ENCODE data around the gene ABCA4. TPM values are rescaled to one million over a fixed set of nuclear protein-coding genes. Genes with fewer than 3 reads are reported as not detected.
"Not testable (repeated sequence)": the region's sequence is repeated elsewhere in the genome, so short reads cannot be mapped to it uniquely, and the experiment has no call there.

The ABCA4 gene
- total and polyA plus RNA-seq, 2 donors (not counting 3 experiments of a cell fraction or from before 2014, with no cell fraction given) = 2.3 to 4.9 TPM

DNA sequence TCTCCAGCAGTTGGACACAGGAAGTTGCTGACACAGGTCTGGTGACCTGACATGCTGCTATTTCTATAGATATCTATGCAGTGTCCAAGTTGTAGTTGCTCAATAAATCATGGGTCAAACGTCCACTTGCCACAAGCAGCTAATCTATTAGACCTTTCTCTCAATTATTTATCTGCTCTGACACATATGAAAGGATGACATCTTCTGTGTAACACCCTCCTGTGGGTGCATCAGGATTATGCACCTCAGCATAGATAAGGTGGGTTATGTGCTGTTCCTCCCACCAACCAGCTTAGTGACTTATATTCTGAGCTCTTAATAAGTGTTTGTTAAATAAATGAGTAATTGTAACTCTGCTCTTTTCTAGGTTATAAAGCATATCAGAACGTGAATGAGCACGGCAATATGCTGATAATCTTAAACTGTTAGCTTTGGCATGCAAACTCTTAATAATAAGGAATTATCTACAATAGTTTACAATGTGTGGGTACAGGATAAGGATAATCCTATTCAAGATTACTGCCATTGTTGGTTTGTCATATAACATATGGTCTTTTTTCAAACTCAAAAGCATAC, 121.0 kb downstream of the ABCA4 start:
- Histone ChIP-seq H3K27ac (ENCODE audit: insufficient read depth, low read depth, low read length) (no peak overlapping the region), H3K4me1 (ENCODE audit: control insufficient read depth, extremely low read depth, insufficient read depth, low read length) (no peaks in the 10 kb centered on the region), H3K9me1 (replicated peaks; ENCODE audit: control insufficient read depth, extremely low read depth, insufficient read depth, low read length) (no peaks in the 10 kb centered on the region), H3K9ac (replicated peaks; ENCODE audit: extremely low read depth, insufficient read depth, low read length) (no peak overlapping the region), H3K79me2 (ENCODE audit: control insufficient read depth, insufficient read depth, low read length) (no peaks in the 10 kb centered on the region), H3K9me3 (replicated peaks; ENCODE audit: control insufficient read depth, insufficient read depth, low read length) (no peaks in the 10 kb centered on the region), H4K20me1 (replicated peaks; ENCODE audit: control insufficient read depth, extremely low read depth, insufficient read depth, low read length) (no peaks in the 10 kb centered on the region), H3K27me3 (ENCODE audit: control insufficient read depth in 2 of 2, insufficient read depth in 2 of 2, low read length in 2 of 2) (peaks cover 7 to 11% of the 10 kb centered on the region in 2 experiments), H3K4me2 (ENCODE audit: insufficient read depth, low read length) (no peak overlapping the region), H2AFZ (ENCODE audit: low read depth, low read length) (no peak overlapping the region), H3K36me3 (ENCODE audit: control insufficient read depth in 2 of 2, extremely low read depth in 1 of 2, insufficient read depth in 2 of 2, low read length in 2 of 2) (no peaks in the 10 kb centered on the region), H3K4me3 (replicated peaks in 1 of 3; ENCODE audit: insufficient read depth in 1 of 3, low read depth in 1 of 3, low read length in 3 of 3) (no peak overlapping the region)
- TF ChIP-seq FOS (IDR thresholded peaks at IDR 0.05; ENCODE audit: borderline replicate concordance, insufficient read depth, low read length) (no peak), JUN (IDR thresholded peaks at IDR 0.05; ENCODE audit: borderline replicate concordance, insufficient read depth, insufficient read length, low read depth) (no peak), POLR2AphosphoS5 (IDR thresholded peaks at IDR 0.05; ENCODE audit: insufficient read depth, low read depth, low read length) (no peak), POLR2A (IDR thresholded peaks at IDR 0.05; ENCODE audit: low read depth, low read length) (no peak), MYC (IDR thresholded peaks at IDR 0.05; ENCODE audit: low read depth, low read length) (no peak), EZH2 (IDR thresholded peaks at IDR 0.05; ENCODE audit: borderline replicate concordance, low read depth, low read length, severe bottlenecking) (no peak), GATA2 (IDR thresholded peaks at IDR 0.05; ENCODE audit: insufficient read depth, insufficient read length, low read depth, low read length) (no peak)
- TF ChIP-seq, protein P1, sequence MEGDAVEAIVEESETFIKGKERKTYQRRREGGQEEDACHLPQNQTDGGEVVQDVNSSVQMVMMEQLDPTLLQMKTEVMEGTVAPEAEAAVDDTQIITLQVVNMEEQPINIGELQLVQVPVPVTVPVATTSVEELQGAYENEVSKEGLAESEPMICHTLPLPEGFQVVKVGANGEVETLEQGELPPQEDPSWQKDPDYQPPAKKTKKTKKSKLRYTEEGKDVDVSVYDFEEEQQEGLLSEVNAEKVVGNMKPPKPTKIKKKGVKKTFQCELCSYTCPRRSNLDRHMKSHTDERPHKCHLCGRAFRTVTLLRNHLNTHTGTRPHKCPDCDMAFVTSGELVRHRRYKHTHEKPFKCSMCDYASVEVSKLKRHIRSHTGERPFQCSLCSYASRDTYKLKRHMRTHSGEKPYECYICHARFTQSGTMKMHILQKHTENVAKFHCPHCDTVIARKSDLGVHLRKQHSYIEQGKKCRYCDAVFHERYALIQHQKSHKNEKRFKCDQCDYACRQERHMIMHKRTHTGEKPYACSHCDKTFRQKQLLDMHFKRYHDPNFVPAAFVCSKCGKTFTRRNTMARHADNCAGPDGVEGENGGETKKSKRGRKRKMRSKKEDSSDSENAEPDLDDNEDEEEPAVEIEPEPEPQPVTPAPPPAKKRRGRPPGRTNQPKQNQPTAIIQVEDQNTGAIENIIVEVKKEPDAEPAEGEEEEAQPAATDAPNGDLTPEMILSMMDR (IDR thresholded peaks at IDR 0.05; ENCODE audit: extremely low read depth in 1 of 2, insufficient read depth in 1 of 2, low read depth in 1 of 2, low read length in 2 of 2) = no peak
- TF ChIP-seq, protein P2, sequence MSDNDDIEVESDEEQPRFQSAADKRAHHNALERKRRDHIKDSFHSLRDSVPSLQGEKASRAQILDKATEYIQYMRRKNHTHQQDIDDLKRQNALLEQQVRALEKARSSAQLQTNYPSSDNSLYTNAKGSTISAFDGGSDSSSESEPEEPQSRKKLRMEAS (IDR thresholded peaks at IDR 0.05; ENCODE audit: insufficient read depth, insufficient read length) = no peak
- dilution Hi-C loops (cut with MboI; ENCODE audit: extremely low pct_ligation_motif_present, low sequenced_read_pairs) (loop anchor here (25.0 kb wide), 1 partner anchor 362 kb away; no protein-coding TSS in a partner anchor), intact Hi-C loops (cut with micrococcal nuclease) (no loop called here)
- BruUV-seq (replicated peaks) = no TSS peak
- DNase-seq (ENCODE audit: low read depth, low spot score) (no peak), FAIRE-seq (no peak)
- ChIA-PET POLR2A (no interaction called here), CTCF (interaction anchor here (1.2 to 1.3 kb wide), 2 partner anchors 9 to 26 kb away, joined by 6 read pairs; no protein-coding TSS in a partner anchor)

DNA sequence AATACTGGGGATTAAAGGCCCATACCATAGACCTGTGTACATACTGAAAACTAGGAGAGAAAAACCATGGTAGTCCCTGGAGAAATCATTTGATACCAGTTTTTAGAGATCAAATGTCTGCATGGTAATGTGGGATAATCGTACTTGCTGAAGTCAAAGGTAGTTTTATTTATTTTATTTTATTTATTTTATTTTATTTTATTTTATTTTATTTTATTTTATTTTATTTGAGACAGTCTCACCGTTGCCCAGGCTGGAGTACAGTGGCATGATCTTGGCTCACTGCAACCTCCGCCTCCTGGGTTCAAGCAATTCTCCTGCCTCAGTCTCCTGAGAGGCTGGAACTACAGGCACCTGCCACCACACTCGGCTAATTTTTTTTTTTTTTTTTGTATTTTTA, 122.4 kb downstream of the ABCA4 start:
- CTCF ChIA-PET; FAIRE-seq; BruUV-seq (replicated peaks); H3K9me1 ChIP-seq (replicated peaks; ENCODE audit: control insufficient read depth, extremely low read depth, insufficient read depth, low read length); H3K9ac ChIP-seq (replicated peaks; ENCODE audit: extremely low read depth, insufficient read depth, low read length); H3K4me2 ChIP-seq (ENCODE audit: insufficient read depth, low read length); intact Hi-C loops (cut with micrococcal nuclease); H3K4me1 ChIP-seq (ENCODE audit: control insufficient read depth, extremely low read depth, insufficient read depth, low read length); DNase-seq (ENCODE audit: low read depth, low spot score); dilution Hi-C loops (cut with MboI; ENCODE audit: extremely low pct_ligation_motif_present, low sequenced_read_pairs); H3K79me2 ChIP-seq (ENCODE audit: control insufficient read depth, insufficient read depth, low read length); H3K4me3 ChIP-seq (replicated peaks in 1 of 3; ENCODE audit: insufficient read depth in 1 of 3, low read depth in 1 of 3, low read length in 3 of 3); POLR2A ChIA-PET; H3K36me3 ChIP-seq (ENCODE audit: control insufficient read depth in 2 of 2, extremely low read depth in 1 of 2, insufficient read depth in 2 of 2, low read length in 2 of 2); H4K20me1 ChIP-seq (replicated peaks; ENCODE audit: control insufficient read depth, extremely low read depth, insufficient read depth, low read length); H3K27ac ChIP-seq (ENCODE audit: insufficient read depth, low read depth, low read length); H3K9me3 ChIP-seq (replicated peaks; ENCODE audit: control insufficient read depth, insufficient read depth, low read length); H2AFZ ChIP-seq (ENCODE audit: low read depth, low read length): not testable (repeated sequence)
- peaks cover 2 to 11% of the 10 kb centered on the region in 2 experiments for H3K27me3 ChIP-seq (ENCODE audit: control insufficient read depth in 2 of 2, insufficient read depth in 2 of 2, low read length in 2 of 2)

All from endothelial cell of umbilical vein (primary cell).